GM21723 (cell line): Measurements from ENCODE around the gene POU2F1.

Source experiments
- ATAC-seq: cut with Tn5 transposase; IDR thresholded peaks from one replicate; pipeline ENCODE4 v1.9.1; 2021; ENCODE audit warnings: mild to moderate bottlenecking, moderate library complexity; ENCODE audit not compliant: unreplicated experiment

The POU2F1 gene

GRCh38 chr1:167359295-167359694, 138.6 kb downstream of the POU2F1 start:
- no peak for ATAC-seq

- no peak for ATAC-seq
Observed at GRCh38 chr1:167360120-167360519, 139.4 kb downstream of the POU2F1 start.

GRCh38 chr1:167362638-167363037, 142.0 kb downstream of the POU2F1 start:
- ATAC-seq = no peak

GRCh38 chr1:167364826-167365225, 144.1 kb downstream of the POU2F1 start:
- ATAC-seq = no peak

GRCh38 chr1:167365360-167365759, 144.7 kb downstream of the POU2F1 start:
- no peak for ATAC-seq

GRCh38 chr1:167367705-167368104, 147.0 kb downstream of the POU2F1 start:
- ATAC-seq = no peak

GRCh38 chr1:167369175-167369574, 148.5 kb downstream of the POU2F1 start:
- no peak for ATAC-seq

GRCh38 chr1:167369933-167370332, 149.2 kb downstream of the POU2F1 start:
- ATAC-seq = no peak

- no peak for ATAC-seq
Observed at GRCh38 chr1:167371030-167371429, 150.3 kb downstream of the POU2F1 start.

GRCh38 chr1:167373398-167373797, 152.7 kb downstream of the POU2F1 start:
- no peak for ATAC-seq

- ATAC-seq = no peak
Observed at GRCh38 chr1:167373986-167374385, 153.3 kb downstream of the POU2F1 start.

GRCh38 chr1:167375949-167376348, 155.3 kb downstream of the POU2F1 start:
- no peak for ATAC-seq

- ATAC-seq = no peak
Observed at GRCh38 chr1:167387251-167387910, 166.7 kb downstream of the POU2F1 start.

GRCh38 chr1:167388976-167389375, 168.3 kb downstream of the POU2F1 start:
- ATAC-seq = no peak

- ATAC-seq = no peak
Observed at GRCh38 chr1:167392200-167392696, 171.6 kb downstream of the POU2F1 start.

- ATAC-seq = no peak
Observed at GRCh38 chr1:167400359-167400953, 179.8 kb downstream of the POU2F1 start.

GRCh38 chr1:167401260-167401873, 180.7 kb downstream of the POU2F1 start:
- no peak for ATAC-seq

GRCh38 chr1:167404161-167404888, 183.6 kb downstream of the POU2F1 start:
- no peak for ATAC-seq

- ATAC-seq = no peak
Observed at GRCh38 chr1:167404908-167405307, 184.2 kb downstream of the POU2F1 start.

GRCh38 chr1:167408355-167408754, 187.7 kb downstream of the POU2F1 start:
- ATAC-seq = no peak

GRCh38 chr1:167409183-167409582, 188.5 kb downstream of the POU2F1 start:
- ATAC-seq = no peak
